B cell (primary cell): Measurements from ENCODE around the gene DNM1L. TPM values are rescaled to one million over a fixed set of nuclear protein-coding genes. Genes with fewer than 3 reads are reported as not detected.

Experiments used
- ATAC-seq: fragments of 200-7000 bp; cut with Tn5 transposase; one replicate; pipeline ENCODE4 v1.10.0; 2021; ENCODE audit warnings: low read depth, mild to moderate bottlenecking, moderate number of reproducible peaks, moderate library complexity
- CTCF ChIA-PET: fragments of 350-600 bp; sonication (Branson Sonifier 250); formaldehyde crosslinking; loops from one replicate; lab custom pipeline; 2021; ENCODE audit warnings: antibody characterized with exemption, inconsistent platforms; lab: Charles Lee
- POLR2A ChIA-PET: fragments of 350-600 bp; sonication (Branson Sonifier 250); formaldehyde crosslinking; loops from one replicate; lab custom pipeline; 2021; ENCODE audit warnings: antibody characterized with exemption; lab: Charles Lee
- DNase-seq: peaks from one replicate; pipeline ENCODE4 v3.0.0; 2013
- H2AFZ ChIP-seq: 2 replicates; pipeline ENCODE4 v1.6.1; 2012; ENCODE audit warnings: mild to moderate bottlenecking, low read depth, low read length; ENCODE audit not compliant: insufficient read depth, poor library complexity, severe bottlenecking
- H3K27ac ChIP-seq, 2 donors: 1 replicate in 1 of 2; 2 replicates in 1 of 2; pipeline ENCODE4 v1.5.1; 2012 to 2013; ENCODE audit warnings: low read length in 2 of 2, mild to moderate bottlenecking in 2 of 2, moderate library complexity in 1 of 2
- H3K27me3 ChIP-seq, 4 experiments: fragments of 200-600 bp in 1 of 4; sonication (generic) in 1 of 4; replicated peaks in 1 of 4; 1 replicate in 2 of 4; 2 replicates in 2 of 4; pipeline versions ENCODE4 v1.6.1 to v1.7.0; 2013 to 2016; ENCODE audit warnings: low read length in 3 of 4, mild to moderate bottlenecking in 2 of 4, mixed read lengths in 1 of 4, moderate library complexity in 1 of 4; ENCODE audit not compliant: insufficient read depth in 4 of 4, control insufficient read depth in 3 of 4; ENCODE audit errors: control extremely low read depth in 1 of 4
- H3K36me3 ChIP-seq, 2 experiments: replicated peaks in 1 of 2; 1 replicate in 1 of 2; 2 replicates in 1 of 2; pipeline versions ENCODE4 v1.6.1 to v1.7.1; 2013; ENCODE audit warnings: low read length in 1 of 2; ENCODE audit not compliant: insufficient read depth in 2 of 2, control insufficient read depth in 1 of 2; ENCODE audit errors: control extremely low read depth in 1 of 2, extremely low read depth in 1 of 2
- H3K4me1 ChIP-seq, 2 donors: fragments of 200-600 bp in 1 of 2; sonication (generic) in 1 of 2; 1 replicate in 1 of 2; 2 replicates in 1 of 2; pipeline versions ENCODE4 v1.5.1 to v1.6.1; 2013 to 2017; ENCODE audit warnings: low read length in 2 of 2; ENCODE audit not compliant: control insufficient read depth in 2 of 2, insufficient read depth in 2 of 2
- H3K4me2 ChIP-seq: replicated peaks from 2 replicates; pipeline ENCODE3; 2012; ENCODE audit warnings: mild to moderate bottlenecking, low read depth, low read length; ENCODE audit not compliant: poor library complexity, severe bottlenecking
- H3K4me3 ChIP-seq, 5 experiments: fragments of 200-600 bp in 1 of 5; sonication (generic) in 1 of 5; 1 replicate in 3 of 5; 2 replicates in 2 of 5; pipeline versions ENCODE4 v1.5.1 to v1.7.0; 2011 to 2016; ENCODE audit warnings: low read length in 4 of 5, mild to moderate bottlenecking in 4 of 5, low read depth in 2 of 5, control low read depth in 1 of 5, moderate library complexity in 1 of 5; ENCODE audit not compliant: insufficient read depth in 1 of 5; ENCODE audit errors: control extremely low read depth in 1 of 5, extremely low read depth in 1 of 5
- H3K79me2 ChIP-seq: fragments of 200-600 bp; sonication (generic); one replicate; pipeline ENCODE4 v1.6.0; 2016; ENCODE audit warnings: low read length; ENCODE audit not compliant: control insufficient read depth, insufficient read depth
- H3K9ac ChIP-seq: fragments of 200-600 bp; sonication (generic); 2 replicates; pipeline ENCODE4 v1.6.1; 2017; ENCODE audit warnings: mild to moderate bottlenecking, low read length, moderate library complexity
- H3K9me3 ChIP-seq, 3 donors: one replicate each; pipeline versions ENCODE4 v1.6.1 to v1.7.1; 2013; ENCODE audit warnings: low read length in 2 of 3; ENCODE audit not compliant: control insufficient read depth in 2 of 3, insufficient read depth in 1 of 3; ENCODE audit errors: control extremely low read depth in 1 of 3
- H4K20me1 ChIP-seq: 2 replicates; pipeline ENCODE4 v1.6.0; 2012; ENCODE audit warnings: mild to moderate bottlenecking, low read length; ENCODE audit not compliant: insufficient read depth, control insufficient read depth, poor library complexity, severe bottlenecking
- H3K27ac Mint-ChIP-seq: one replicate; pipeline ENCODE4 v1.8.0; 2021; ENCODE audit warnings: mixed read lengths
- H3K27me3 Mint-ChIP-seq: one replicate; pipeline ENCODE4 v1.8.0; 2021; ENCODE audit warnings: mixed read lengths
- H3K4me1 Mint-ChIP-seq: one replicate; pipeline ENCODE4 v1.8.0; 2021; ENCODE audit warnings: mixed read lengths
- H3K4me3 Mint-ChIP-seq: one replicate; pipeline ENCODE4 v1.8.0; 2021; ENCODE audit warnings: mixed read lengths
- H3K9me3 Mint-ChIP-seq: one replicate; pipeline ENCODE4 v1.8.0; 2022; ENCODE audit warnings: mixed read lengths; ENCODE audit not compliant: insufficient read depth
- EZH2 ChIP-seq: IDR thresholded peaks from 2 replicates; pipeline ENCODE4 v1.6.1; 2012; ENCODE audit warnings: borderline replicate concordance, low read depth, mild to moderate bottlenecking, moderate library complexity, low read length; ENCODE audit not compliant: insufficient read depth, poor library complexity, severe bottlenecking
- WGBS: methylation state at CpG from one replicate; pipeline ENCODE4 v1.1.5; 2013; ENCODE audit warnings: missing lambda C conversion rate; ENCODE audit not compliant: insufficient coverage; 5-methylcytosine and 5-hydroxymethylcytosine counted together
- intact Hi-C: fragments of 100-400 bp; cut with micrococcal nuclease; formaldehyde crosslinking; loops from one replicate; pipeline ENCODE4 v1.10.0; 2022
- polyA plus RNA-seq: library from polyadenylated mRNA; depleted of rRNA; stranded (reverse); fragments of >200 nt; gene quantifications from 2 replicates; pipeline ENCODE4 v1.2.3, GENCODE V29; 2012
- total RNA-seq, 2 donors: library from RNA; stranded (reverse); fragments of 120-200 nt in 1 of 2; gene quantifications; 1 replicate in 1 of 2; 2 replicates in 1 of 2; pipeline versions ENCODE4 v1.2.3 to v1.2.4, GENCODE V29; 2013 to 2022
- TF ChIP-seq, protein P1 (sequence below): fragments of 200-600 bp; IDR thresholded peaks from one replicate; pipeline ENCODE4 v1.8.0; 2022; ENCODE audit warnings: antibody characterized with exemption, mild to moderate bottlenecking

Gene DNM1L
- total and polyA plus RNA-seq, 2 donors (not counting 1 experiment from before 2014, with no cell fraction given) = 23.3 to 74.2 TPM

DNA sequence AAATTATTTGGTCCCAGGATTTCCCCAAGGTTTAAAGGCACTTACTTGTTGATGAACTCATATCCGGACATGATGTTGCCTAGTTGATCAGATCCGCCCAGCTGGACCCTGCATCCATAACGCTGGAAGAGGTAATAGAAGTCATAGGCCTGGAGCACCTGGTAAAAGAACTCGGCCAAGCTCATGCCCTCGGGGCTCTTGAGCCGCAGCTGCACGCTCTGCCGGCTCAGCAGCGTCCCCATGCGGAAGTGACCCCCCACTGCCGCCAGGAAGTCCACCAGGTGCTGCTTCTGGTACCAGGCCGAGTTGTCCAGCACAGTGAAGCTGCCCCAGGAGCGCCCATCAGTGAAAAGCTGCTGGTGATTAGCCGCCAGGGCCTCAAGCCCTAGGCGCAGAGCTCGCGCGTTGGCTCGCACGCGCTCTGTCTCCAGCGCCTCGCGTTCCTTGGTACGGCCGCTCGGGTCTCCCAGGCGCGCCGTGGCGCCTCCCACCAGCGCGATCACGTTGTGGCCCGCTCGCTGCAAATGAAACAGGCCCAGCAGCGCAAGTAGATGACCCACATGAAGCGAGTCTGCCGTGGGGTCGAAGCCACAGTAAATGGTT is 76.1 kb downstream of the DNM1L start:
- Mint-ChIP-seq H3K27me3 (no peaks in the 10 kb centered on the region), H3K27ac (peak overlapping the region; percentile 89), H3K4me1 (peaks cover 19% of the 10 kb centered on the region), H3K4me3 (peak overlapping the region; percentile 93), H3K9me3 (no peaks in the 10 kb centered on the region)
- Histone ChIP-seq H3K4me3 (peak overlapping the region; percentile 78 to 97 (median 91)), H3K27ac (peak overlapping the region; percentile 64 to 65), H2AFZ (peak overlapping the region; percentile 91), H3K79me2 (peaks cover 17% of the 10 kb centered on the region), H4K20me1 (no peaks in the 10 kb centered on the region), H3K36me3 (peaks cover 0 to 27% of the 10 kb centered on the region in 2 experiments), H3K4me1 (peaks cover 12 to 15% of the 10 kb centered on the region in 2 donors), H3K9me3 (no peaks in the 10 kb centered on the region), H3K4me2 (peak overlapping the region; percentile 83), H3K9ac (peak overlapping the region; percentile 87), H3K27me3 (no peaks in the 10 kb centered on the region)
- DNase-seq (peak; percentile 81), ATAC-seq (peak; percentile 61)
- ChIA-PET POLR2A (interaction anchor here (0.8 to 1.9 kb wide), 4 partner anchors 76 to 1267 kb away, joined by 3 to 12 read pairs (median 4); partner anchors contain the start of genes ALG10 and DNM1L), CTCF (interaction anchor here (0.6 to 5.8 kb wide), 33 partner anchors 9 to 1504 kb away, joined by 3 to 84 read pairs (median 4); partner anchors contain the start of genes ALG10 and ETFBKMT)
- under 1% methylated on average over 40 of the region's 40 CpGs for WGBS
- no peak for TF ChIP-seq EZH2
- TF ChIP-seq, protein P1, sequence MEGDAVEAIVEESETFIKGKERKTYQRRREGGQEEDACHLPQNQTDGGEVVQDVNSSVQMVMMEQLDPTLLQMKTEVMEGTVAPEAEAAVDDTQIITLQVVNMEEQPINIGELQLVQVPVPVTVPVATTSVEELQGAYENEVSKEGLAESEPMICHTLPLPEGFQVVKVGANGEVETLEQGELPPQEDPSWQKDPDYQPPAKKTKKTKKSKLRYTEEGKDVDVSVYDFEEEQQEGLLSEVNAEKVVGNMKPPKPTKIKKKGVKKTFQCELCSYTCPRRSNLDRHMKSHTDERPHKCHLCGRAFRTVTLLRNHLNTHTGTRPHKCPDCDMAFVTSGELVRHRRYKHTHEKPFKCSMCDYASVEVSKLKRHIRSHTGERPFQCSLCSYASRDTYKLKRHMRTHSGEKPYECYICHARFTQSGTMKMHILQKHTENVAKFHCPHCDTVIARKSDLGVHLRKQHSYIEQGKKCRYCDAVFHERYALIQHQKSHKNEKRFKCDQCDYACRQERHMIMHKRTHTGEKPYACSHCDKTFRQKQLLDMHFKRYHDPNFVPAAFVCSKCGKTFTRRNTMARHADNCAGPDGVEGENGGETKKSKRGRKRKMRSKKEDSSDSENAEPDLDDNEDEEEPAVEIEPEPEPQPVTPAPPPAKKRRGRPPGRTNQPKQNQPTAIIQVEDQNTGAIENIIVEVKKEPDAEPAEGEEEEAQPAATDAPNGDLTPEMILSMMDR = peak; percentile 68
- intact Hi-C loops = loop anchor here (1.0 to 10.0 kb wide), 7 partner anchors 76 to 2000 kb away; partner anchors contain the start of genes CAPRIN2, DNM1L and ETFBKMT
